ENCODE measurements around the gene HYOU1. TPM values are rescaled to one million over a fixed set of nuclear protein-coding genes. Genes with fewer than 3 reads are reported as not detected.
"Not testable (repeated sequence)": the region's sequence is repeated elsewhere in the genome, so short reads cannot be mapped to it uniquely, and the experiment has no call there.

Gene HYOU1
- total RNA-seq, 5 donors from 2014 or later (not counting 1 experiment from before 2014, with no cell fraction given), result 91.2 to 113 (median 112) TPM

DNA sequence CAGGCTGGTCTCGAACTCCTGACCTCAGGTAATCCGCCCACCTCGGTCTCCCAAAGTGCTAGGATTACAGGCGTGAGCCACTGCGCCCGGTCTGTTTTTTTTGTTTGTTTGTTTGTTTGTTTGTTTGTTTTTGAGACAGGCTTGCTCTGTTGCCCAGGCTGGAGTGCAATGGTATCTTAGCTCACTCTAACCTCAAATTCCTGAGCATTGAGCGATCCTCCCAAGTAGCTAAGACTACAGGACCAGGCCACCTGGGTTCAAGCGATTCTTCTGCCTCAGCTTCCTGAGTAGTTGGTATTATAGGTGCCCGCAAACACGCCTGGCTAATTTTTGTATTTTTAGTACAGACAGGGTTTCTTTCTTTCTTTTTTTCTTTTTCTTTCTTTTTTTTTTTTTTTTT is 23.6 kb downstream of the HYOU1 start:
- not testable (repeated sequence) for DNase-seq; H3K27ac ChIP-seq (ENCODE audit: low read length); H3K9me3 ChIP-seq; H3K9me3 Mint-ChIP-seq; H3K36me3 ChIP-seq (ENCODE audit: control insufficient read depth in 2 of 2, extremely low read depth in 1 of 2, insufficient read depth in 1 of 2, low read length in 1 of 2); ATAC-seq (replicated peaks in 1 of 4); H3K27me3 Mint-ChIP-seq; H3K4me3 ChIP-seq (ENCODE audit: control insufficient read depth in 1 of 2, extremely low read depth in 1 of 2, low read length in 1 of 2); H3K27ac Mint-ChIP-seq; H3K27me3 ChIP-seq (replicated peaks in 1 of 2; ENCODE audit: control insufficient read depth in 2 of 2, extremely low read depth in 1 of 2, insufficient read depth in 2 of 2, low read length in 1 of 2); H3K36me3 Mint-ChIP-seq; H3K4me3 Mint-ChIP-seq
- peaks cover 15 to 19% (median 16%) of the 10 kb centered on the region in 3 donors for H3K4me1 Mint-ChIP-seq
- ChIA-PET CTCF (interaction anchor here in 1 of 2 donors (0.7 kb wide), 2 partner anchors 22 to 598 kb away, joined by 5 to 6 read pairs; no protein-coding TSS in a partner anchor), POLR2A (interaction anchor here in 1 of 2 donors (0.7 kb wide), 1 partner anchor 14 kb away, joined by 9 read pairs; no protein-coding TSS in a partner anchor)
- peaks cover 0 to 22% of the 10 kb centered on the region in 2 experiments for H3K4me1 ChIP-seq (ENCODE audit: control insufficient read depth in 1 of 2, extremely low read depth in 1 of 2, insufficient read depth in 2 of 2, low read length in 2 of 2)
- WGBS (ENCODE audit: insufficient coverage), result no CpG with 5 or more reads among the region's 10 CpGs

DNA sequence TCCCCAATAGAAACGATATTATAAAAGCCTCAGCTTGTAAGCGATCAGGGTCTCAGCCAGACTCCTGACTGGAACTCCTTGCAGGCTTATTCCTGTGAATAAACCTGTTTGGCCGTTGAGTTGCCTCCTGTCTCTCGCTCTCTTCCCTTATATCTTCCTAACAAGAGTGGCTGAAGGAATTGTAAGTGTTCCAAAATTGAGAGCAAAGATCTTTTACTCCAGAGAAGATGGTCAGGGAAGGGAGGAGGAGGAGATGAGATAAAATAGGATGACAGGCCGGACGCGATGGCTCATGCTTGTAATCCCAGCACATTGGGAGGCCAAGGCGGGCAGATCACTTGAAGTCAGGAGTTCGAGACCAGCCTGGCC is 25.1 kb downstream of the HYOU1 start:
- no peaks in the 10 kb centered on the region for H3K36me3 Mint-ChIP-seq
- ATAC-seq (replicated peaks in 1 of 4) (no peak), DNase-seq (no peak)
- H3K9me3 ChIP-seq, result no peaks in the 10 kb centered on the region
- no peaks in the 10 kb centered on the region for H3K27me3 ChIP-seq (replicated peaks in 1 of 2; ENCODE audit: control insufficient read depth in 2 of 2, extremely low read depth in 1 of 2, insufficient read depth in 2 of 2, low read length in 1 of 2)
- H3K36me3 ChIP-seq (ENCODE audit: control insufficient read depth in 2 of 2, extremely low read depth in 1 of 2, insufficient read depth in 1 of 2, low read length in 1 of 2), result no peaks in the 10 kb centered on the region
- H3K27ac ChIP-seq (ENCODE audit: low read length), result no peak overlapping the region
- H3K27ac Mint-ChIP-seq, result no peak overlapping the region
- H3K9me3 Mint-ChIP-seq, result no peaks in the 10 kb centered on the region
- peaks cover 0 to 28% of the 10 kb centered on the region in 2 experiments for H3K4me1 ChIP-seq (ENCODE audit: control insufficient read depth in 1 of 2, extremely low read depth in 1 of 2, insufficient read depth in 2 of 2, low read length in 2 of 2)
- peaks cover 15 to 22% (median 16%) of the 10 kb centered on the region in 3 donors for H3K4me1 Mint-ChIP-seq
- no peak overlapping the region for H3K4me3 ChIP-seq (ENCODE audit: control insufficient read depth in 1 of 2, extremely low read depth in 1 of 2, low read length in 1 of 2)
- no peaks in the 10 kb centered on the region for H3K27me3 Mint-ChIP-seq
- POLR2A ChIA-PET, result interaction anchor here in 1 of 2 donors (0.5 kb wide), 1 partner anchor 296 kb away, joined by 3 read pairs; no protein-coding TSS in a partner anchor
- H3K4me3 Mint-ChIP-seq, result peak overlapping the region in 1 of 3 donors; percentile 78
- CTCF ChIA-PET, result interaction anchor here (1.0 to 1.3 kb wide), 5 partner anchors 9 to 378 kb away, joined by 3 to 6 read pairs (median 4); partner anchors contain the start of genes DPAGT1 (in 1 of the 2) and VPS11 (in 1 of the 2)
- WGBS (ENCODE audit: insufficient coverage), result no CpG with 5 or more reads among the region's 9 CpGs

DNA sequence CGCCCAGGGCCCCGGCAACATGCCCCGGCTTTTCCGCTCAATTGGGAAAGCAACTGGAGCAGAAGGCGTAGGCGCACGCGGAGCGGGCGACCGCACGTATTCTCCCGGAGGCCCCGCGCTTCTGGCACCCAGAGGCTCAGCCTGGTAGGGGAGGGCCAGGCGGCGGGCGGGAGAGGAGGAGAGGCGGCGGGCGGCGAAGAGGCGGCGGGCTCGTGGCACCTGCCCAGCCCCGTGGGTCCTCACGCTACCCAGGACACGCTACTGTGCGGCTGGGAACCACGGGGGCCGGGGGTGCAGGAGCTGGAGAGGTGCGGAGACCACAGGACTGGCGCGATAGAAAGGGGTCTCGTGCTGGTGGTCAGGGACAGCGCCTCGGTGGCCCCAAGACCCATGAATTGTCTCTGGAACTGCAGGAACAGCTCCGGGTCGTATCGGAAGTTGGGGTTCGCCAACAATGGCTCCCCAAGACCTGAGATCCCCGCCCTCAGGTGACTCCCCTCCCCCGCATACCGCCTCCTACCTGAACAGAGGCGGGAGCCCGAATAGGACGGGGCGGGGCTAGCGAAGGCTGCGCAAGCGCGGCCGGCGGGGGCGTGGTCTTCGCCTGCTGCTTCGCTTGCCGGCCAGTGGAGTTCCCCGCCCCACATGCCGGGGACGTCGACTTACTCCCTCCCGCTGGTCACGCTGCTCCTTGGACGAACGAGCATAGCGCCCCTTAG is 26.5 kb downstream of the HYOU1 start, which contains the start of gene SLC37A4:
TSS of gene SLC37A4 (minus strand) at position 549 of the 719 bp plus-strand sequence.
- Histone ChIP-seq H3K4me3 (ENCODE audit: control insufficient read depth in 1 of 2, extremely low read depth in 1 of 2, low read length in 1 of 2) (peak within 1 kb of the TSS; percentile 72 to 97), H3K4me1 (ENCODE audit: control insufficient read depth in 1 of 2, extremely low read depth in 1 of 2, insufficient read depth in 2 of 2, low read length in 2 of 2) (peaks cover 0 to 28% of the 10 kb centered on the region in 2 experiments), H3K27ac (ENCODE audit: low read length) (peak within 1 kb of the TSS; percentile 72), H3K27me3 (replicated peaks in 1 of 2; ENCODE audit: control insufficient read depth in 2 of 2, extremely low read depth in 1 of 2, insufficient read depth in 2 of 2, low read length in 1 of 2) (no peaks in the 10 kb centered on the region), H3K9me3 (no peaks in the 10 kb centered on the region), H3K36me3 (ENCODE audit: control insufficient read depth in 2 of 2, extremely low read depth in 1 of 2, insufficient read depth in 1 of 2, low read length in 1 of 2) (peaks cover 0 to 10% of the 10 kb centered on the region in 2 donors)
- no peaks in the 10 kb centered on the region for H3K27me3 Mint-ChIP-seq
- peaks cover 1% of the 10 kb centered on the region for H3K36me3 Mint-ChIP-seq
- POLR2A ChIA-PET, result interaction anchor here in 1 of 2 donors (0.6 to 1.3 kb wide), 3 partner anchors 12 to 256 kb away, joined by 3 to 6 read pairs (median 5); partner anchors contain the start of genes RPS25 and TRAPPC4
- peaks cover 15 to 22% (median 17%) of the 10 kb centered on the region in 3 donors for H3K4me1 Mint-ChIP-seq
- CTCF ChIA-PET, result interaction anchor here (0.8 to 1.3 kb wide), 6 partner anchors 15 to 261 kb away, joined by 3 to 6 read pairs (median 4); partner anchors contain the start of genes HMBS (in 1 of the 2) and VPS11 (in 1 of the 2)
- WGBS (ENCODE audit: insufficient coverage), result under 1% methylated on average over 67 of the region's 67 CpGs
- H3K27ac Mint-ChIP-seq, result peak within 1 kb of the TSS; percentile 75 to 91
- H3K9me3 Mint-ChIP-seq, result no peaks in the 10 kb centered on the region
- peak; percentile 94 to 100 (median 97) for DNase-seq
- ATAC-seq (replicated peaks in 1 of 4), result peak; percentile 89 to 96 (median 92)
- peak within 1 kb of the TSS; percentile 72 to 87 (median 78) for H3K4me3 Mint-ChIP-seq

DNA sequence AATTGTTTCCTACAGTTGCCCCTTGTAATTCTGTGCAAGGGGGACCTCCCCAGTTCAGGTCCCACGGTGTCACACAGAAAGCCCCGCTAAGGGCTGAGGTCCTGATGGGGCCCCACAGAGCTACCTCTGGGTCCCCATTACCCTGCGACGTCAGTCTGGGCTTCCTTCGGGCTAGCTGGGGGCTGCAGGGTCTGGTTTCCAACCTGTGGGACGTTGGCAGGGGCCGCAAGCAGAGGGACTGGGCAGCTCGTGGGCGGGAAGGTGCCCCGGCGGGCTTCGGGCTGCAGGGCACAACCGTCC is 27.0 kb downstream of the HYOU1 start:
- ChIA-PET POLR2A (interaction anchor here in 1 of 2 donors (1.3 kb wide), 1 partner anchor 12 kb away, joined by 5 read pairs; the partner anchor contains the start of genes RPS25 and TRAPPC4), CTCF (interaction anchor here in 1 of 2 donors (0.8 to 1.0 kb wide), 2 partner anchors 54 to 260 kb away, joined by 3 to 4 read pairs; partner anchors contain the start of gene HMBS)
- peaks cover 4 to 15% of the 10 kb centered on the region in 2 donors for H3K36me3 ChIP-seq (ENCODE audit: control insufficient read depth in 2 of 2, extremely low read depth in 1 of 2, insufficient read depth in 1 of 2, low read length in 1 of 2)
- peaks cover 6% of the 10 kb centered on the region for H3K36me3 Mint-ChIP-seq
- no peak for DNase-seq
- H3K4me1 ChIP-seq (ENCODE audit: control insufficient read depth in 1 of 2, extremely low read depth in 1 of 2, insufficient read depth in 2 of 2, low read length in 2 of 2), result peaks cover 0 to 28% of the 10 kb centered on the region in 2 experiments
- 3% methylated on average over 13 of the region's 13 CpGs for WGBS (ENCODE audit: insufficient coverage)
- H3K9me3 Mint-ChIP-seq, result no peaks in the 10 kb centered on the region
- peaks cover 15 to 24% (median 18%) of the 10 kb centered on the region in 3 donors for H3K4me1 Mint-ChIP-seq
- ATAC-seq (replicated peaks in 1 of 4), result peak in 1 of 4 experiments; percentile 1
- H3K27me3 Mint-ChIP-seq, result no peaks in the 10 kb centered on the region
- no peaks in the 10 kb centered on the region for H3K9me3 ChIP-seq
- no peaks in the 10 kb centered on the region for H3K27me3 ChIP-seq (replicated peaks in 1 of 2; ENCODE audit: control insufficient read depth in 2 of 2, extremely low read depth in 1 of 2, insufficient read depth in 2 of 2, low read length in 1 of 2)
- H3K4me3 Mint-ChIP-seq, result peak overlapping the region; percentile 72 to 87 (median 78)
- peak overlapping the region; percentile 72 for H3K27ac ChIP-seq (ENCODE audit: low read length)
- H3K27ac Mint-ChIP-seq, result peak overlapping the region; percentile 57 to 84
- H3K4me3 ChIP-seq (ENCODE audit: control insufficient read depth in 1 of 2, extremely low read depth in 1 of 2, low read length in 1 of 2), result peak overlapping the region; percentile 72 to 97

DNA sequence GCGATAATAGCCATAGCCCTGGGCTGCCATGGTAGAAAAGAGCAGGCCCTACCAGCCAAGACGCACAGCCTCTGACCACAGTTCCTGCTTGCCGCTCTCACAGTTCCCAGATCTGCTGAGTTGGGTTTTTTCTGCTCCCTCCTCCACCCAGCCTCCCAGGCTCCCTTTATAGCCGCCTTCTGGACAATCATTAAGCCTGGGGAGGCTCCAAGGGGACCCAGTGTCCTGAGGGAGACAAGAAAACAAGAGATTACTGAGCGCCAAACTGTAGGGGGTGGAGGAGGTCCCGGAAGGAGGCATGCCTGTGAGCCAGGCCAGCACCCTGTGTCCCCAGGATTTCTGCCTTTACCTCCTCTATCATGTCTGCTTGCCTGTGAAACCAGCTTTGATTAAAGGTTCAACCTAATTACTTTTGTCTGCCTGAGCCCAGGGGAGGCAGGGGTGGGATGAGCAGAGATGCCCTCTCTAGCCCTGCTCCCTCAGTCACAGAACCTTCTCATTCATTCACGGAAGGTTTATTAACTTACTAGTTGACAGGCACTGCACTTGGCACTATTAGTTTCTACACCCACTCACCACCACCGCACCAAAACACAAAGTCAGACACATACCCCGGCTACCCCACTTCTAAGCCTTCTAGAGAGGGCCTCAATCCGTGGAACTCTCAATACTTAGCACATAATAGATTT is 27.5 kb downstream of the HYOU1 start:
- H3K36me3 Mint-ChIP-seq, result peaks cover 11% of the 10 kb centered on the region

GRCh38 chr11:119029069-119029339 is 28.0 kb downstream of the HYOU1 start:
- Mint-ChIP-seq H3K27me3 (no peaks in the 10 kb centered on the region), H3K4me3 (peak overlapping the region; percentile 72 to 87 (median 78)), H3K27ac (peak overlapping the region; percentile 57 to 84), H3K4me1 (peaks cover 15 to 32% (median 26%) of the 10 kb centered on the region in 3 donors), H3K36me3 (peaks cover 14% of the 10 kb centered on the region), H3K9me3 (no peaks in the 10 kb centered on the region)
- H3K27me3 ChIP-seq (replicated peaks in 1 of 2; ENCODE audit: control insufficient read depth in 2 of 2, extremely low read depth in 1 of 2, insufficient read depth in 2 of 2, low read length in 1 of 2), result no peaks in the 10 kb centered on the region
- peak overlapping the region; percentile 72 for H3K27ac ChIP-seq (ENCODE audit: low read length)
- H3K4me1 ChIP-seq (ENCODE audit: control insufficient read depth in 1 of 2, extremely low read depth in 1 of 2, insufficient read depth in 2 of 2, low read length in 2 of 2), result peaks cover 0 to 34% of the 10 kb centered on the region in 2 experiments
- ATAC-seq (replicated peaks in 1 of 4) (no peak), DNase-seq (no peak)
- H3K4me3 ChIP-seq (ENCODE audit: control insufficient read depth in 1 of 2, extremely low read depth in 1 of 2, low read length in 1 of 2), result no peak overlapping the region
- no peaks in the 10 kb centered on the region for H3K9me3 ChIP-seq
- peaks cover 5 to 25% of the 10 kb centered on the region in 2 donors for H3K36me3 ChIP-seq (ENCODE audit: control insufficient read depth in 2 of 2, extremely low read depth in 1 of 2, insufficient read depth in 1 of 2, low read length in 1 of 2)
- WGBS (ENCODE audit: insufficient coverage), result 67% methylated on average over 1 of the region's 1 CpG
- CTCF ChIA-PET, result no interaction called here
- POLR2A ChIA-PET, result interaction anchor here in 1 of 2 donors (0.6 kb wide), 1 partner anchor 11 kb away, joined by 3 read pairs; no protein-coding TSS in a partner anchor

More for the DNA sequence above, 27.5 kb downstream of the HYOU1 start:
- DNase-seq, result peak in 2 of 35 experiments; percentile 18 to 22
- Mint-ChIP-seq H3K27me3 (no peaks in the 10 kb centered on the region), H3K27ac (peak overlapping the region; percentile 57 to 84), H3K9me3 (no peaks in the 10 kb centered on the region), H3K4me1 (peaks cover 15 to 28% (median 22%) of the 10 kb centered on the region in 3 donors), H3K4me3 (peak overlapping the region; percentile 72 to 87 (median 78))
- CTCF ChIA-PET, result interaction anchor here in 1 of 2 donors (0.8 kb wide), 1 partner anchor 260 kb away, joined by 4 read pairs; no protein-coding TSS in a partner anchor
- WGBS (ENCODE audit: insufficient coverage), result 31% methylated on average over 7 of the region's 10 CpGs
- Histone ChIP-seq H3K4me3 (ENCODE audit: control insufficient read depth in 1 of 2, extremely low read depth in 1 of 2, low read length in 1 of 2) (peak overlapping the region; percentile 72 to 97), H3K27ac (ENCODE audit: low read length) (peak overlapping the region; percentile 72), H3K36me3 (ENCODE audit: control insufficient read depth in 2 of 2, extremely low read depth in 1 of 2, insufficient read depth in 1 of 2, low read length in 1 of 2) (peaks cover 5 to 20% of the 10 kb centered on the region in 2 donors), H3K9me3 (no peaks in the 10 kb centered on the region), H3K27me3 (replicated peaks in 1 of 2; ENCODE audit: control insufficient read depth in 2 of 2, extremely low read depth in 1 of 2, insufficient read depth in 2 of 2, low read length in 1 of 2) (no peaks in the 10 kb centered on the region), H3K4me1 (ENCODE audit: control insufficient read depth in 1 of 2, extremely low read depth in 1 of 2, insufficient read depth in 2 of 2, low read length in 2 of 2) (peaks cover 0 to 32% of the 10 kb centered on the region in 2 experiments)
- no peak for ATAC-seq (replicated peaks in 1 of 4)
- POLR2A ChIA-PET, result interaction anchor here in 1 of 2 donors (0.6 kb wide), 1 partner anchor 11 kb away, joined by 3 read pairs; no protein-coding TSS in a partner anchor
